Activated CD8-positive, alpha-beta memory T cell treated with anti-CD3 and anti-CD28 coated beads, Interleukin-2, amount 50 U/mL, for 48 hours (primary cell): Measurements from ENCODE around the gene PRKCA.

Source experiments
- DNase-seq: peaks from one replicate; pipeline ENCODE4 v3.0.0-alpha.2; 2020

PRKCA gene

DNA sequence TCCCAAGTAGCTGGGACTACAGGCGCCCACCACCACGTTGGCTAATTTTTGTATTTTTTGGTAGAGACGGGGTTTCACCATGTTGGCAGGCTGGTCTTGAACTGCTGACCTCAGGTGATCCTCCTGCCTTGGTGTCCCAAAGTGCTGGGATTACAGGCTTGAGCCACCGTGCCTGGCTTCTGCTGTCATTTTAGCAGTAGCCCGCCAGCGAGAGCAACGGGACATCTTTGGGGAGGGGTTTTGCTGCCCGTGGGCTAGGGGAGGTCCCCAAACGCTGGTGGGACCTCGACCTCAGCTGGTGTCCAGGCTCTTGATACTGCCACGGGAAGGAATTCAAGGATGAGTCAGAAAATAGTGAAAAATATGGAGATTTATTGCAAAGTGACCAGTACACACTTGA, 424.4 kb downstream of the PRKCA start:
- no peak for DNase-seq

DNA sequence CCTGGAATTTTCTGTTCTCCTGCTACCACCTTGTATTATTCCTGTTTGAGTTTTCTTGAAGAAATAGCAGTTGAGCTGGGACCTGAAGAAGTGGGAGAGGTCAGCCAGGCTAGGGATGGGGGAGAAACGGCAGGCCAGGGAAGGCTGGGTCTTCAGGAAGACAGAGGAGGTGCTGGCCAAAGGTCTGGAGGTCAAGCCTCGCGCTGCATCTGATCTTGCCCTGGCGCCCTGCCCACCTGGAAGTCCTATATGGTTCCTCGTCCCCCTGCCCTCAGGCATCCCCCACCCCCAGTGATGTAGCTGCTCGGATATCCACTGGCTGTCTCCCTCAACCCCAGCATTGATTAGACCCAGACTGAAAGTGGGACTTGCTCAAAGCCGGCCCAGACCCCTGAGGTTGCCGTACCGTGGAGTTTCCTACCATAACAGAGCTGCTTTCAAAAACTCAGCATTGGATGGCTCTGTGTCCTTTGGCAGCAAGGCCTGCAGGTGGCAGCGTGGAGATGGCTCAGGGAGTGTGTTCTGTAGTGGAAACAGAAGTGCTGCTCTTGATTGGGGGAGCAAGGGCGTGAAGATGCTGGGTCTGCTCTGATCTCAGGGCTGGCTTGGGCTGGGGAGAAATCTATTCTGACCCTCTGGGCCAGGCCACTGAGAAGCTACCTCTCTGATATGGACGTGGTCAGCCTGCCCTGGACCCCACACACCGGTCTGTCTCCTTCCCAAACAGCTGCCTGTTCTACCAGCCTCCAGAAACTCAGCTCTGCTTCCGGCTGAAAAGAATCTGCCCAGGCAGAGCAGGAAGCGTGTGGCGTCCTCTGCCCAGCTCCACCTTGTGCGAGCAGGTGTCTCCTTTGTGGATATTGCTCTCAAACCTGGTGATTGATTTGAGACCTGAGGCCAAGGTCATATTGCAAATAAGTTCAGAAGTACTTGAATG, 425.5 kb downstream of the PRKCA start:
- no peak for DNase-seq

DNA sequence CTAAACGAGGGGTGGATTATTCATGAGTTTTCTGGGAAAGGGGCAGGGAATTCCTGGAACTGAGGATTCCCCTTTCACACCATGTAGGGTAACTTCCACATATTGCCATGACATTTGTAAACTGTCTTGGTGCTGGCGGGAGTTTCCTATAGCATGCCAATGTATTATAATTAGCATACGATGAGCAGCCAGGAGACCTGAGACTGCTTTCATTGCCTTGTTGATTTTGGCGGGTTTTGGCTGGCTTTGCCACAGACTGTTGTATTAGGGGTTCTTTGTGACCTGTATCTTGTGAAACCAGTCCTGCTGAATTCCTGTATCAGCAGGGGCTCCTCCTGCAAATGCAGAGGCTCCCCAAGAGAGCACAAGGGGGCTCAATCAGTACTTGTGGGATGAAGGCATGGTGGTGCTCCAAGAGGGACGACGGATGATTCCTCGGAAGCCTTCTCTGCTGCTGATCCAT, 428.1 kb downstream of the PRKCA start:
- no peak for DNase-seq

DNA sequence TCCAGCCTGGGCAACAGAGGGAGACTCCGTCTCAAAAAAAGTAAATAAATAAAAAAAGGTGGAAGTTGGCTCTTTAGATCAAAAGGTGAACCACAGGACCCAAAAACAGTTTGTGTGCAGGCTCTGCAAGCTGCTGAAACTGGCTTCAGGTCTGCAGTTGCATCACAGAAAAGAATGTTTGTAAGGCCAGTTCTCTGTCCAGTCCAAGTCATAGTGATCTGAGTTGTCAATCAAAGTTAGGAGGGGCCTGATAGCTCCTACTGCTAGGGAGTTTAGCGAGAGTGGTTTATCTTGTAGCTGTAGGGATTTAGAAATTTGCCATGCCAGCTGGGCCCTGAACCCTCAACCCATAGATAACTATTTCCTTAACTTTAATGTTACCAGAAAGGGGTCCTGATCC, 431.3 kb downstream of the PRKCA start:
- no peak for DNase-seq

DNA sequence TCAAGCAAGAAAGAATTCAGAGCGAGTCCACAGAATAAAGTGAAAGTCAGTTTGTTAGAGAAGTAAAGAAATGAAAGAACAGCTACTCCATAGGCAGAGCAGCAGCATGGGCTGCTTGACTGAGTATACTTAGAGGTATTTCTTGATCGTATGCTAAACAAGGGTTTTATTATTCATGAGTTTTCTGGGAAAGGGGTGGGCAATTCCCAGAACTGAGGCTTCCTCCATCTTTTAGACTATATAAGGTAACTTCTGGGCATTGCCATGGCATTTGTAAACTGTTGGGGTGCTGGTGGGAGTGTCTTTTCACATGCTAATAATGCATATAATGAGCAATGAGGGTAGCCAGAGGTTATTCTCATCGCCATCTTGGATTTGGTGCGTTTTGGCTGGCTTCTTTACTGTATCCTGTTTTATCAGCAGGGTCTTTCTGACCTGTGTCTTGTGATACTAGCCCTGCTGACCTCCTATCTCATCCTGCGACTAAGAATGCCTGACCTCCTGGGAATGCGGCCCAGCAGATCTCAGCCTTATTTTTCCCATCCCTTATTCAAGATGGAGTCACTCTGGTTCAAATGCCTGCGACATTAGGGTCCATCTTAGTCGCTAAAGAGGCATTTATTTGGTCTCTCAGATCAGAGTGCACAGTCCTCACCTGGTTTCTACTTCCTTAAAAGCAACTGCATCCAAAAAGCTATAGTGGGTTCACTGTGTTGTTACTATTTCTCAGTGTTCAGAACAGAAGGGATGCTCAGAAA, 432.0 kb downstream of the PRKCA start:
- DNase-seq: no peak

DNA sequence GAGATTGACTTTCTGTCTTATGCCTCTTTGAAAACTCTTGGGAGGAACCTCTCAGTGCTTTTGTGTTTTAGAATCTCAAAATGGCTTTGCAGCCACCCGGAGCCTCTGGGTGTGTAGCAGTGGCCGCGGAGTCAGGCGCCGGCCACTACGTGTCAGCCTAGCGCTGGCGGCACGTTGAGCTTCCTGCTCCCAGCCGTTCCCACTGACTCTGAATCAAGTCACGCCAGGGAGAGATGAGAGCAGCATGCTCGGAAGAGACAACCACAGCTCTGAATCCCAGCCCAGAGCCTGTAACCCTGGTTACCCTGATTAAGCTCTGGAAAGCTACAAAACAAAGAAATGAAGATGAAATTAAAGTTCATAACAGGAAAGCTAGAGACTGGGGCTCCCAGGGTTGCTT, 435.1 kb downstream of the PRKCA start:
- DNase-seq: no peak

DNA sequence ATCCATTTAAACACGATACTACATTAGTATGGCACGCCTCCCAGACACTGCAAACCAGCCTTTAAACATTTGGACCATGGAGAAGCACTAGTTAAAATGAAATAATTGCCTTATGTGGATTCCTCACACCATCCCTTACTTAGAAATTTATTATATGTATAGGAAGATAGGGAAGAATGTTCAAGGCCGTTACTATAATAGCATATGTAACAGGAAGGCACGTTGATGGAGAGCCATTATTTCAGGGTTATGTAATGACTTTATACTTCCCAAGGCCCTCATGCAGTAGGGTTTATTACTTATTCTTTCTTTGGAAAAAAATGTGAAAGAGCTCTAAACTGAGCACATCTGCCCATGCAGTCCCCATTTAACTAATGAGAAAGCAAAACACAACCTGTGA, 435.9 kb downstream of the PRKCA start:
- DNase-seq: no peak

DNA sequence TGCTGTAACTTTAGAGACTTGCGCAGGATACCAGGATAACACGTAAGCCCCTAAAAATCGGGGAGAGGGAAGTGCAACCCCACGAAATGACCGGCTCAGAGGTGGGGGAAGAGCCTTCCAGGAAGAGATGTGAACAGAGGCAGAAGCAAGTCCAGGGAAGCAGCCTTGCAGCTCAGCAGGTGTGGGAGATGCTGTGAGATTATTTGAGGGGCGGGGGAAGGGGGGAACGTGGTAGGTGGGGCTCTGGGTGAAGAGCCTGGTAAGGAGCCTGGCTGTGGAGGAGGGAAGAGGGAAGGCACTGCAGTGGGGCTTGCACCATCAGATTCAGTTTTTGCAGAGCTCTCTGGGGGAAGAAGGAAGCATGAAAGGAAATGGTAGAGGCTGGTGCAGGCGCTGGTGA, 437.1 kb downstream of the PRKCA start:
- DNase-seq: no peak

DNA sequence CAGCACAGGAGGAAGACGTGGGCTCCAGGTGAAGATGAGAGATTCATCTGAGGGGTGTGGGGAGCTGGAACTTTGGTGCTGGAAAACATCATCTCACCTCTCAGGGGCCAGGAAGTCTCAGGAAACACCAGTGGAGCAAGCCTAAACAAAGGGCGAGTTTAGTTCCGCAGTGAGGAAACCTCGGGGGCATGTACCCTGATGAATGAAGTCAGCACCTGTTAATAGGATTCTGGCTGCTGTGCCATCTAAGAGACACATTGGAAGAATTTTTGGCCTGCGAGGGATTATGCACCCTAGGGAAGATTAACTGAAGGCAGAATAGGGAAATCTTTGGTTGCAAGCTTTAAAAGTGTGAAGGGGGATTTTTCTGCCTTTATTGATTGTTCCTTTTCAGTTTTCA, 437.8 kb downstream of the PRKCA start:
- no peak for DNase-seq

DNA sequence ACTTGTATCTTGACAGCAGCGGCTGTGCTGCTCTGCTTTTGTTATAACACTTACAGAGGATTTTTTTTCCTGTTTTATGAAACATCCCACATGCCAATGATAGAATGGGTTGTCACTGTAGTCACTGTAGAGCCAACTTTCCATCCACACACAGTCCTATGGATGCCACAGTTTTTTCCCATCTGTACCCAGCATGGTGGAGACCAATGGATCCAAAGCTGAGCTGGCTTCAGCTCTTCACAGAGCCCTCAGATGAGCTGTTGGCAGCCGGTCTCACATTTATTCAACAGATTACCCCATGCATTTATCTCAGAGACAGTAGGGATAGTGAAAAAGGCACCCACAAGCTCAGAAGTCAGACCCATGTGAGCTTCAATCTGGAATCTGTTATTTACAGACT, 441.1 kb downstream of the PRKCA start:
- no peak for DNase-seq

DNA sequence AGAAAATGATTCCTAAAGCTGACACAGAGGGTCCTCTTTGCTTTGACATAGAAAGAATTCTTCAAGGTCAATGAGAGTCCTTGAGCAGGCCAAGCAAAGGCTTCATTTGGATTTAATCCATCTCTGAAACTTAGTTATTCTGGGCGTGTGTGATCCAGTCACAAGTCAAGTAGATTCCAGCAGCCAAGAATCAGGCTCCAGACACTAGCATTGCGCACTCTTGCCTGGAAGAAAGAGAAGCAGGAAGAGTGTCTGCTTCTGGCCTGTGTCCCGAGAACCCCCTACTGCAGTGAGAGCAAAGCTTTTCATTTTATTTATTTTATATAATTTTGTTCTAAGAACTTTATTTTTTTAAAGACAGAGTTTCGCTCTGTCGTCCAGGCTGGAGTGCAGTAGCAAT, 444.3 kb downstream of the PRKCA start:
- DNase-seq: no peak

DNA sequence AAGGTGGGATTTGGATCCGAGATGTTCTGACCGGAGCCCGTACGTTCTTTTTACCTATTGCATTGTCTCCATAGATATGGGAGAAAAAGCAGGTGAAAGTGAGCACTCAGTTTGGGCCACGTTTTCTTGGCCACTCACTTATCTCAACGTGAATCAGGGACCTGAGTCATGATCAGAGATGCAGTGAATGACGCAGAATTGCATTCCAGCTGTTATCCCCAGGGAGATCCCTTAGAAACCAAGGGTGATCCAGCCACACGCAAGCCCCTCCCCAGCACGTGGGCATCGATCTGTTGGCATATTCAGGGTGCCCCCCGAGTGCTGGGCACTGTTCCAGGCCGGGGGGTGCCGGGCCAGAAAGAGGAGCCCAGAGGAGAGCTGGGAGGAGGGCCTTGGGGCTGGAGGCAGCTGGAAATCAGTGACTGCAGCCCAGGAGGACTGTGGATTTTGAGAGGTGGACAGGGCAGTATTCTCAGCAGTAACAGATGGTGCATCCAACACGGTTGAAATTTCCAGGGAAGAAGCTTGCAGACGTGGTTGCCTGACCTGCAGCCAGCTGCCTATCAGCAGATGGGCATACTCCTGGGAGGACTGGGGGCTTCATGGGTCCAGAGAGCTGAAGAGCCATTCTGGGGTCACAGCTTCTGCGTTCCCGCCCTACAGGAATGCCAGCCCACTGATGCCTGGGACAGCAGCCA, 445.3 kb downstream of the PRKCA start:
- no peak for DNase-seq

DNA sequence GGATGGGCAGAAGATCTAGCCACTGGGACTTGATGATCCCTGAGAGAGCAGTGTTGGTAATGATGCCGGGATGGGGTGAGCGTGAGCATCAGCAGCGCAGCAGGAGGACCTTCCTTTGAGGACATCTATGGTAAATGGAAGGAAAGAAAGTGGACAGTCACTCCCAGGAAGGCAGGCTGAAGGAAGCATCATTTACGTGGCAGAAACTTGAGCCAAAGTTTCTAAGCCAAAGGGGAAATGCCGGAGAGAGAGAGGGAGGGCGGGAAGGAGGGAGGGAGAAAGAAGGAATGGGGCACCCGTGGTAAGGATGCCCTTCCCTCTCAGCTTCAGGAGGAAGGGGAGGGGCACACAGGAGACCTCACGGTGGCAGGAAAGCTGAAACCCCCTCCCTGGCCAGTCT, 446.2 kb downstream of the PRKCA start:
- DNase-seq: no peak

DNA sequence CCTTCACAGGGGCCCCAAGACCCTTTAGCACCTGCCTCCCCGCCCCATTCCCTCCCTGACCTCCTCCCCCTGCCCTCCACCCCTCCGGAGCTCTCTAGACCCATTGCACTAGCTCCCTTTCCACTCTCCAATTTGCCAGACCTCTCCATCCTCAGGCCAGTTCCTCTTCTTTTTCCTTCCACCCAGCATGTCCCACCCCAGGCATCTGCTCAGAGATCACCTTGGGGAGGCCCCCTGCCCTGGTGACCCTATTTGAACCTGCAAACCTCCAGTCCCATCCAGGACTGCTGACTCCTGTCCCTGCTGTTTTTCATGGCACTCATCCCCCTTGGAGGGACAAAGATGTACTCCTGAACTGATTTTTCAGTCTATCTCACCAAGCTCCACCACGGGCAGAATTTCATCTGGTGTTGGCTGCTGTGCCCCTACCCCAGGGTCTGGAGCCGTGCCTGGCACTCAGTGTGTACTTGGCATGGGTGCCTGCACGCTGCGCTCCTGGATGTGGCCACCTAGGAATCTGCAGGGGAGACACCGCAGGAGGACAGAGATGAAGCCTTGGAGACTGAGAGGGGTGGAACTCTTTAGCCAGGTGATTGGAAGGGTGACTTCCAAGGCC, 446.9 kb downstream of the PRKCA start:
- no peak for DNase-seq

DNA sequence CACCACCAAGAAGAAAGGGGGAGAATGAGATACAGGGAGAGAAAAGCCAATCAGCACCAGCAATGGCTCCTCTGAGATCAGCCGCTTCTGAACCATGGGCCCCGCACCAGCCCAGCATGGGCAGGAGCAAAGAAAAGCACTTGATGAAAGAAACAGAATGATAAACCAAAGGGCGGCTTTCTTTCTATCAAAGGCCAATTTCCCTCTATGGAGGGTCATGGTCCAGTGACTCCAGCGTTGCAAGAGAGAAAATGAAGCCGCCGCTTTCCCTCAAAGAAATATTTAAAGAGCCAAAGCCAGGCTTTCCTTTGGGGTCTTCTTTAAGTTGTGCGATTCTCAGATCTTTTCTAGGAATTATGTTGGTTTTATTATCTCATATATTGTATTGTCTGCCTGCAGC, 447.7 kb downstream of the PRKCA start:
- DNase-seq: no peak

DNA sequence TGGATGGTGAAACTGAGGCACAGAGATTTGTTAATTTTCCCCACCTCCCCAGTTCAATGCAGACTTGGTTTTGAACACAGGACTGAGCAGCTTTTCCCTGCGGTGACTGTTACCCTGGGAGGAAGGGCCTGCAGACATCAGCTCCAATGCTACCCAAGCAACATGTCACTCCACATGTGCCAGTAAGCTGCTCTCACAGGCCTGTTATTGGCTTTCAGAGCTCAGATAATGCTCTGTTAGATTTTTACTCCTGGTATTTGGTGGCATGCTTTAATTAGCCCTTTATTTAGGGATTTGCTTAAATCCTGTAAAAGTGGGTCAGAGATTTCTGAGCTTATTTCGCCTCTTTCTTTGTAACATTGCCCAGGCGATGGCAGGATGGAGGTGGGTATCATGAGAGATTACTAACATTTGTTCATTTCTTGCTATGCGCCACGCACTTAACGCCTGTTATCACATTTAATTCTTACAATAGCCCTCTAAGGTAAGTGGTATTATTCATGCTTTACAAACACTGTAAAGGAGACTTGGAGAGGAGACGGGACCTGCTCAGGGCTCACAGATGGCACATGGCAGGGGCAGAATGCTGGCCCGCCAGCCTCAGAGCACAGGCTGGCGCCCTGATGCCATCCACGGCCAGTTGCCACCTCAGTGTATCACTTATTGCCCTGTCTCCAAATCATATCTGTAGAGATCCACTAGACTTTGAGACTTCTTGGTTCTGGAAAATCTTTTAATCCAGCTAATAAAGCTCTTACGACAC, 448.5 kb downstream of the PRKCA start:
- no peak for DNase-seq

DNA sequence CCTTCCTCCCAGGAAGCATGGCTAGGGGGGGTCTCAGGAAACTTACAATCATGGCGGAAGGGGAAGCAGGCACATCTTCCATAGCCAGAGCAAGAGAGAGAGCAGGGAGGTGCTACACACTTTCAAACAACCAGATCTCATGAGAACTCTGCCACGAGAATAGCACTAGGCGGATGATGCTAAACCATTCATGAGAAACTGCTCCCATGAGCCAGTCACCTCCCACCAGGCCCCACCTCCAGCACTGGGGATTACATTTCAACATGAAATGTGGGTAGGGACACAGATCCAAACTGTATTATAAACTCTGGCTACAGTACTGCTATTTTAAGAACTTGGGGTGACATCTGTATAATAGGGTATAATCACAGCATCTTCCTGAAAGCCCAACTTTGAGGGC, 449.4 kb downstream of the PRKCA start:
- no peak for DNase-seq

DNA sequence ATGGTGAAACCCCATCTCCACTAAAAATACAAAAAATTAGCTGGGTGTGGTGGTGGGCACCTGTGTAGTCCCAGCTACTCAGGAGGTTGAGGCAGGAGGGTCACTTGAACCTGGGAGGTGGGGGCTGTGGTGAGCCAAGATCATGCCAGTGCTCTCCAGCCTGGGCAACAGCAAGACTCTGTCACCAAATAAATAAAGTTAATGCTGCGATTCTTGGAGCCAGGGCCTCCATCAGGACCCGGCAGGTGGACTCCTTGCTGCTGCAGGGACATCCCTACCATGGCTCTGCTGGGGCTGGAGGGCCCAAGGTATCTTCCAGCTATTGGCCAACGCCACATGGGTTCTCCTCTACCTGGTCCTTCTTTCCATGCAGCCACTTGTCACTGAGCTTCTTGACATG, 450.0 kb downstream of the PRKCA start:
- DNase-seq: no peak

DNA sequence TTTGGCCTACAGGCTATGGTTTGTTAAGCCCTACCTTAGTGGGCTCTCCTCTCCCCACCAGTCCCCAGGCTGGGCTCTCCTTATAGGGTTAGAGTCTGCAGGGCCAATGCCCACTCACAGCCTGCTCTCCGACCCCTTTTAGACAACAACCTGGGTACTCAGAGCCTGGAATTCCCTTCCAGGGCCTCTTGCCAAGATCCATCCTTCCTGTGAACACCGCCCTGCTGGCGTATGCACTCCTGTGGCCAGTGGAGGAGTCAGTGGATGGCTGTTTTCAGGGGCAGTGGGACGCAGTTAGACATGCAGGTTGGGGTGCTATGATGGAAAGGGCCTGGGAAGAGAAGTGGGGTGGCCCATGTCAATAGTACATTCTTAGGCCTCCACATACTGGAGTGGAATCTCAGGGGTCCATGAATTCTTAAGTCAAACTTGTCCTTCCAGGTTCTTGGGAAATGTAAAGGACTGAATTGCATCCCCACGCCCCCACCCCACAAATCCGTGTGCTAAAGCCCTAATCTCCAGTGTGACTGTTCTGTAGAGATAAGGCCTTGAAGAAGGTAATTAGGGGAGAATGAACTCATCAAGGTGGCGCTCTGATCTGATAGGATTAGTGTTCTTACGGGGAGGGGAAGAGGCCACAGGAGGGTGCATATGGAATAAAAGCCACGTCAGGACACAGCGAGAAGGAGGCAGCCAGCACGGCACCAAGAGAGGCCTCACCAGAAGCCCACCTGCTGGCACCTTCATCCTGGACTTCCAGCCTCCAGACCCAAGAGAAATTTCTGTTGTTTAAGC, 450.9 kb downstream of the PRKCA start:
- DNase-seq: no peak

DNA sequence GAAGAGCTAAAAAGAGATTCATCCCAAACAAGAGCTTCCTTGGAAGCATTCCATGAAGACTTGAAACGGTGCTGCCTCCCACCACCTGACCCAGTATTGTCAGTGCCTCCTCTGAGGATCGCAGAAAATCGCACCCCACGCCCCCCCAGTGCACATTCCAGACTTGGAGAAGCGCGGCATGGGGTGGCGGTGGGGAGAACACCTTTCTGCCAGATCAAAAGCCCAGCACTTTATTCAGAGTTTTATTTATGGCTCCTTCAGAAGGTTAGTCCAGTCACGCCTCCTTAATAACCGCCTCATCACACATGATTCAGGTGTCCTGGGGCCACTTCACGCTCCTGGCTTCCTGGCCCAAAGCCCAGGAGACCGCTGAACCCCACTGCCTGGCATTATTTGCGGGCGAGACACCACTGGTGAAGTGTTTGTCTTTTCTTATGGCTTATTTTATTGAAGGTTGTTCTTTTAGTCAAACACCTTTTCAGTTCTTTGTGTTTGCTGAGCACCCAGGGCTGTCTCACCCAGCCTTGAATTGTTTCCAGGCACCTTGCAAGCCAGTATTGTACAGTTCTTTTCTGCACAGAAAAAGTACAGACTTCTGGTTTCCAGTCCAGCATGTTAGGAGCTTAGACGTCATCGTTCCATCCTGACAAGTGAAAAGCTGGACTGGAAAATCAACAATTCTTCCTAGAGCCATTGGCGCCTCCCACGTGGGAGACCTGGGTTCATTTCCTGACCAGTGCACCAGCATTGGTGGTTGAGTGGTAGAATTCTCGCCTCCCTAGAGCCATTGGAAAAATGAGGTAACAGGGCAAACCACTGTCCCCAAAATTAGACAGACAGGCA, 452.9 kb downstream of the PRKCA start:
- no peak for DNase-seq

DNA sequence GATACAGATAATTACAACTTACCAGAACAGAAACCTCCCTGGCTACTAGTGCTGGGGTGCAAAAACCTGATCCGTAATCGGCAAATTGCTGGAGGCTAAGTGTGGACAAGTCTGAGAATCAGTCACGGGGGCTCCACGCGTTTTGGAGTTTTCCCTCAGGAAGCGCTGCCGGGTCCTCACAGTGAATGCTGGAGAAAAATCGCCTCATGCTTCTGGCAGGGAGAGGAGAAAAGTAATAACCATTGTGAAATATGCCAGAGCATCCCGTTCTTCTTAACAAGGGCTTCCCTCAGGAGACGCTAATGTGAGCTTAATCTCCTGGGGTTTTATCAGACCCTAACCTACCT, 453.5 kb downstream of the PRKCA start:
- DNase-seq: no peak
